HG02943 (cell line): ENCODE data around the gene SPIN2B.

Experiments used
- ATAC-seq: cut with Tn5 transposase; IDR thresholded peaks from one replicate; pipeline ENCODE4 v1.9.1; 2021; ENCODE audit warnings: mild to moderate bottlenecking, low read depth, moderate library complexity; ENCODE audit not compliant: unreplicated experiment

SPIN2B gene

GRCh38 chrX:57074458-57074857 lies 46.9 kb downstream of the SPIN2B start:
- no peak for ATAC-seq

- ATAC-seq: no peak
These were observed 51.0 kb downstream of the SPIN2B start for GRCh38 chrX:57070185-57070984.
